BLaER1 (cell line): ENCODE data around the gene GRIK5.
"Not testable (repeated sequence)": the region's sequence is repeated elsewhere in the genome, so short reads cannot be mapped to it uniquely, and the experiment has no call there.

Experiments
- H3K27ac ChIP-seq: shearing (Covaris generic); formaldehyde crosslinking; 2 replicates; pipeline ENCODE4 v1.8.1; 2022
- H3K27me3 ChIP-seq: shearing (Covaris generic); formaldehyde crosslinking; 2 replicates; pipeline ENCODE4 v1.8.1; 2022
- H3K36me3 ChIP-seq: shearing (Covaris generic); formaldehyde crosslinking; 2 replicates; pipeline ENCODE4 v1.8.1; 2022
- H3K4me1 ChIP-seq: shearing (Covaris generic); formaldehyde crosslinking; 2 replicates; pipeline ENCODE4 v1.8.1; 2022
- H3K4me2 ChIP-seq: shearing (Covaris generic); formaldehyde crosslinking; 2 replicates; pipeline ENCODE4 v1.8.1; 2022
- H3K4me3 ChIP-seq: shearing (Covaris generic); formaldehyde crosslinking; 2 replicates; pipeline ENCODE4 v1.8.1; 2022
- H3K9ac ChIP-seq: shearing (Covaris generic); formaldehyde crosslinking; 2 replicates; pipeline ENCODE4 v1.8.1; 2022
- H3K9me3 ChIP-seq: shearing (Covaris generic); formaldehyde crosslinking; 2 replicates; pipeline ENCODE4 v1.8.1; 2022
- H4K20me1 ChIP-seq: shearing (Covaris generic); formaldehyde crosslinking; 2 replicates; pipeline ENCODE4 v1.8.1; 2022
- Cebpa-rat ChIP-seq: shearing (Covaris generic); IDR thresholded peaks from 2 replicates; pipeline ENCODE4 v1.8.1; 2022

GRIK5 gene

DNA sequence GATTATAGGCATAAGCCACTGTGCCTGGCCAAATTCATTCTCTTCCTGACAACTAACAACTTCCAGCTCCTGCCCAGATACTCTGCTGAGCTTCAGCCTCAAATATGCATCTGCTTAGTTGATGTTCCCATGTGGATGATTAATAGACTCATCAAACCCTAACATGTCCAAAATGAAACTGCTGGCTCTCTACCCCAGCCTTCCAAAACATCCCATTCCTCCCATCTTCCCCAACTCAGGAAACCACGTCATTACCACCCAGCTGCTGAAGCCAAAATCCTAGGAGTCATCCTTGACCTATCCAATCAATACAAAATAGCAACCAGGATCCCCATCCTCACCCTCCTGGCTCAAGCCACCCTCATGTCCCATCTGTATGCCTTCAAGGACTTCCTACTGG is 41.4 kb upstream of the GRIK5 start:
- H3K4me2 ChIP-seq: peak overlapping the region; percentile 90; the same call in 1 of the 2 replicates
- H3K36me3 ChIP-seq: peaks cover 7% of the 10 kb centered on the region
- no peak for TF ChIP-seq Cebpa-rat
- no peaks in the 10 kb centered on the region for H4K20me1 ChIP-seq
- H3K4me3 ChIP-seq: no peak overlapping the region
- H3K9ac ChIP-seq: no peak overlapping the region
- H3K9me3 ChIP-seq: no peaks in the 10 kb centered on the region
- H3K27ac ChIP-seq: 0 out of 2 replicates have a peak overlapping the region, but pooled peaks have one; percentile 5
- H3K4me1 ChIP-seq: peaks cover 67% of the 10 kb centered on the region
- no peaks in the 10 kb centered on the region for H3K27me3 ChIP-seq

- H3K36me3 ChIP-seq: no peaks in the 10 kb centered on the region
- TF ChIP-seq Cebpa-rat: no peak
- H4K20me1 ChIP-seq: no peaks in the 10 kb centered on the region
- H3K4me1 ChIP-seq: peaks cover 60% of the 10 kb centered on the region
- no peak overlapping the region for H3K4me2 ChIP-seq
- no peaks in the 10 kb centered on the region for H3K27me3 ChIP-seq
- no peak overlapping the region for H3K9ac ChIP-seq
- no peaks in the 10 kb centered on the region for H3K9me3 ChIP-seq
- H3K27ac ChIP-seq: no peak overlapping the region
- H3K4me3 ChIP-seq: no peak overlapping the region
These were observed 40.7 kb upstream of the GRIK5 start for GRCh38 chr19:42110658-42111057.

- H3K4me1 ChIP-seq: peaks cover 52% of the 10 kb centered on the region
- H3K27me3 ChIP-seq: no peaks in the 10 kb centered on the region
- no peak for TF ChIP-seq Cebpa-rat
- H3K36me3 ChIP-seq: no peaks in the 10 kb centered on the region
- no peak overlapping the region for H3K4me3 ChIP-seq
- H3K4me2 ChIP-seq: no peak overlapping the region
- no peak overlapping the region for H3K9ac ChIP-seq
- no peaks in the 10 kb centered on the region for H4K20me1 ChIP-seq
- H3K9me3 ChIP-seq: no peaks in the 10 kb centered on the region
- no peak overlapping the region for H3K27ac ChIP-seq
These were observed 39.9 kb upstream of the GRIK5 start for GRCh38 chr19:42109896-42110295.

GRCh38 chr19:42108527-42109389 is 38.8 kb upstream of the GRIK5 start:
- no peak overlapping the region for H3K4me3 ChIP-seq
- peak overlapping the region; percentile 35; the same call in 1 of the 2 replicates for H3K9ac ChIP-seq
- no peaks in the 10 kb centered on the region for H4K20me1 ChIP-seq
- no peaks in the 10 kb centered on the region for H3K9me3 ChIP-seq
- no peaks in the 10 kb centered on the region for H3K27me3 ChIP-seq
- no peak overlapping the region for H3K27ac ChIP-seq
- no peak for TF ChIP-seq Cebpa-rat
- H3K36me3 ChIP-seq: no peaks in the 10 kb centered on the region
- H3K4me2 ChIP-seq: peak overlapping the region; percentile 58
- peaks cover 41% of the 10 kb centered on the region for H3K4me1 ChIP-seq

- H3K9me3 ChIP-seq: no peaks in the 10 kb centered on the region
- H3K4me2 ChIP-seq: no peak overlapping the region
- H3K27ac ChIP-seq: no peak overlapping the region
- H3K9ac ChIP-seq: no peak overlapping the region
- TF ChIP-seq Cebpa-rat: no peak
- H3K36me3 ChIP-seq: no peaks in the 10 kb centered on the region
- H3K27me3 ChIP-seq: no peaks in the 10 kb centered on the region
- H4K20me1 ChIP-seq: no peaks in the 10 kb centered on the region
- peaks cover 14% of the 10 kb centered on the region for H3K4me1 ChIP-seq
- H3K4me3 ChIP-seq: no peak overlapping the region
These were observed 35.4 kb upstream of the GRIK5 start for GRCh38 chr19:42105368-42105767.

DNA sequence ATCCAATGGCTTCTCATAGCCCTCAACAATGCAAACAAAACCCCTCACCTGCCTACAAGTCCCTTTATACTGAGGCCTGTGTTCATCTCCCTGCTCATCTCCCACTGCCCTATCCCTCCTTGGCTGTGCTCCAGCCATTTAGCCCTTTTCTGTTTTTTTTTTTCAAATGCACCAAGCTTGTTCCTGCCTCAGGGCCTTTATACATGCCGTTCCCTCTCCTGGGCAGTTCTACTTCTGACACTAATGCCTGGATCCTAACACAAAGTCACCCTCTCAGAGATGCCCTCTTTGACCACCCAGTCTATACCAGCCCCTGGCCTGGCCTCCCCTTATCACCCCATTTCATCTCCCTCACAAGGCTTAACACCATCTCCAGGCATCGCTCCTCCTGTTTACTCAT is 32.9 kb upstream of the GRIK5 start:
- no peak overlapping the region for H3K27ac ChIP-seq
- H3K4me1 ChIP-seq: no peaks in the 10 kb centered on the region
- H3K36me3 ChIP-seq: peaks cover 11% of the 10 kb centered on the region; the same call in 1 of the 2 replicates
- no peaks in the 10 kb centered on the region for H3K9me3 ChIP-seq
- no peak overlapping the region for H3K9ac ChIP-seq
- H3K27me3 ChIP-seq: no peaks in the 10 kb centered on the region
- TF ChIP-seq Cebpa-rat: no peak
- H3K4me2 ChIP-seq: no peak overlapping the region
- H3K4me3 ChIP-seq: no peak overlapping the region
- no peaks in the 10 kb centered on the region for H4K20me1 ChIP-seq

- not testable (repeated sequence) for H4K20me1 ChIP-seq, H3K4me2 ChIP-seq, H3K27me3 ChIP-seq, H3K9me3 ChIP-seq, H3K4me1 ChIP-seq, H3K4me3 ChIP-seq, H3K27ac ChIP-seq, H3K9ac ChIP-seq
- H3K36me3 ChIP-seq: peaks cover 31% of the 10 kb centered on the region
These were observed 30.2 kb upstream of the GRIK5 start for GRCh38 chr19:42100241-42100640.

GRCh38 chr19:42099336-42099925 is 29.4 kb upstream of the GRIK5 start:
- Histone ChIP-seq H3K4me2 (no peak overlapping the region), H3K4me1 (peaks cover under 1% of the 10 kb centered on the region; the same call in 1 of the 2 replicates), H3K27me3 (no peaks in the 10 kb centered on the region), H4K20me1 (no peaks in the 10 kb centered on the region), H3K4me3 (no peak overlapping the region), H3K9me3 (no peaks in the 10 kb centered on the region), H3K27ac (no peak overlapping the region), H3K36me3 (peaks cover 39% of the 10 kb centered on the region), H3K9ac (no peak overlapping the region)
- TF ChIP-seq Cebpa-rat: no peak

- Histone ChIP-seq H3K4me1 (peaks cover 7% of the 10 kb centered on the region), H3K27me3 (no peaks in the 10 kb centered on the region), H3K4me2 (no peak overlapping the region), H3K4me3 (no peak overlapping the region), H3K9ac (no peak overlapping the region), H4K20me1 (no peaks in the 10 kb centered on the region), H3K9me3 (no peaks in the 10 kb centered on the region), H3K36me3 (peaks cover 44% of the 10 kb centered on the region), H3K27ac (no peak overlapping the region)
- no peak for TF ChIP-seq Cebpa-rat
These were observed 28.8 kb upstream of the GRIK5 start for GRCh38 chr19:42098781-42099180.

GRCh38 chr19:42097461-42097860 is 27.5 kb upstream of the GRIK5 start:
- Histone ChIP-seq H3K36me3 (peaks cover 44% of the 10 kb centered on the region), H3K9ac (no peak overlapping the region), H3K9me3 (no peaks in the 10 kb centered on the region), H4K20me1 (no peaks in the 10 kb centered on the region), H3K4me2 (no peak overlapping the region), H3K27me3 (no peaks in the 10 kb centered on the region), H3K4me3 (no peak overlapping the region), H3K27ac (no peak overlapping the region), H3K4me1 (peaks cover 21% of the 10 kb centered on the region)
- no peak for TF ChIP-seq Cebpa-rat
